Heart left ventricle (tissue), 13 donors: ENCODE measurements around the gene CHST5.
"Not testable (repeated sequence)": the region's sequence is repeated elsewhere in the genome, so short reads cannot be mapped to it uniquely, and the experiment has no call there.

Experiments used
- CTCF ChIP-seq, 12 donors: fragments of 200-600 bp; sonication (generic) in 4 of 12; IDR thresholded peaks; one replicate each; pipeline versions ENCODE4 v1.5.0 to v1.8.0; 2018 to 2022; ENCODE audit warnings: antibody characterized with exemption in 12 of 12, mild to moderate bottlenecking in 5 of 12
- POLR2A ChIP-seq, 2 donors: fragments of 450-650 bp; IDR thresholded peaks; one replicate each; pipeline ENCODE4 v1.6.1; 2017; ENCODE audit warnings: antibody characterized with exemption in 2 of 2, mild to moderate bottlenecking in 2 of 2, moderate library complexity in 2 of 2
- donor health status: ischemic (EF 13 %, LVEDD 7.1; RV severe dilation, severe dysfunction).
- donor health status: DM: no; HTN: yes; CAD: no.
- donor health status: DM: no; HTN: no; CAD: no.
- donor health status: ischemic (EF 25% LVEDD 6.9; RV normal size, moderate dysfunction).
- donor health status: ischemic (EF 25% LVEDD 5.7; RV mildly dilated, moderate dysfunction).
- donor health status: ischemic (EF 35%, LVEDD 5.7; RV mildly dilated, moderate dysfunction).
- donor health status: nonischemic (EF 11% LVEDD 7.7; RV severe dilation, severe dysfunction).
- donor health status: DM: yes; HTN: yes; CAD: no.
- donor health status: PGD.
- donor health status: ischemic (EF 29% LVEDD 5.4; RV normal size, mild dysfunction).
- donor health status: nonischemic (EF 23%, LVEDD 6.1; RV moderate dilation, normal function).

GRCh38 chr16:75538882-75539565 is 3.1 kb upstream of the CHST5 start:
- TF ChIP-seq CTCF, POLR2A (IDR thresholded peaks at IDR 0.05): not testable (repeated sequence)
